ENCODE measurements around the gene SCN3B. TPM values are rescaled to one million over a fixed set of nuclear protein-coding genes. Genes with fewer than 3 reads are reported as not detected.
A peak's percentile ranks its signal among the peaks of the same experiment; 100 is the strongest.

SCN3B gene
- total RNA-seq, 1 experiment from 2014 or later, result 0.77 TPM

DNA sequence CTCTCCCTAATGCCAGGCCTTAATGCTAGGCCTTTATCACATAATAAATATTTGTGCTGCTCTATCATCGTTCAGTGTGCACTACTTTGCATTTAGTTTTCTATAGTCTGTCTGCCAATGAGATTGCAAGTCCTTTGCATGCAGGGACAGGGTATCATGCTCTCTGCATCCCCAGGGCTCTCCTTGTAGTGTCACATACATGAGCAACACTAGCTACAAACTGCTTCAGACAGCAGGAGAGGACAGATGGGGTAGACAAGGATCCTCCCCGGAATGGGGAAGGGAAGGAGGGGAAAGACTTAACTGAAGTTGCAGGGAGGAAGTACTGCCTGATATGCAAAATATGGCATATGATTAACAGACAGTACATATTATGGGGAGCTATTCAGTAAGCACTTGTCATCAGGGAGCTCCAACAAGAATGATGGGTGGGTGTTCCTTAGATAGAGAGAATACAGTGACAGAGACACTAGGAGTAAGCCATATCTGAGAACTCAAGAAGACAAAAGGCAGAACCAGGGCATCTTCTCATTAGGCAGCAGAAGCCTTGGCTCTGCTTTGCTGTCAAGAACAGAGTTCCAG, 44.2 kb upstream of the SCN3B start:
- Mint-ChIP-seq H3K27me3 (ENCODE audit: low read depth) (peaks cover 6% of the 10 kb centered on the region; the same call in 1 of the 2 replicates), H3K4me1 (no peaks in the 10 kb centered on the region), H3K27ac (no peak overlapping the region; a peak in 1 of 7 replicates), H3K9me3 (no peaks in the 10 kb centered on the region), H3K36me3 (ENCODE audit: insufficient read depth in 1 of 3, low read depth in 3 of 3) (no peaks in the 10 kb centered on the region), H3K4me3 (no peak overlapping the region)
- Histone ChIP-seq H2BK20ac (ENCODE audit: low read depth, low read length, poor library complexity, severe bottlenecking) (no peak overlapping the region), H4K5ac (ENCODE audit: insufficient read length, low read depth, low read length) (no peak overlapping the region), H4K20me1 (ENCODE audit: control insufficient read depth, insufficient read depth, insufficient read length) (no peaks in the 10 kb centered on the region), H3K27me3 (ENCODE audit: insufficient read depth, low read length) (no peaks in the 10 kb centered on the region), H3K18ac (ENCODE audit: insufficient read length, low read depth, low read length) (no peak overlapping the region), H3T11ph (ENCODE audit: low read length) (no peak overlapping the region), H3K79me2 (ENCODE audit: insufficient read depth, low read length) (no peaks in the 10 kb centered on the region), H2AK5ac (ENCODE audit: insufficient read length, low read length) (no peak overlapping the region), H3K9me3 (ENCODE audit: control insufficient read depth, low read depth, low read length) (no peaks in the 10 kb centered on the region), H3K4ac (ENCODE audit: low read depth, low read length) (no peak overlapping the region), H3K9ac (ENCODE audit: extremely low read depth, insufficient read length, low read length) (no peak overlapping the region), H2BK120ac (ENCODE audit: low read depth, low read length, poor library complexity, severe bottlenecking) (no peak overlapping the region), H3K27ac (ENCODE audit: insufficient read length, low read depth, low read length) (no peak overlapping the region), H2BK15ac (ENCODE audit: low read depth, low read length) (no peak overlapping the region), H2BK5ac (ENCODE audit: insufficient read length, low read length) (no peak overlapping the region), H3K56ac (ENCODE audit: insufficient read length, low read depth, low read length) (no peak overlapping the region), H3K4me1 (ENCODE audit: insufficient read depth, low read length) (no peaks in the 10 kb centered on the region), H3K14ac (ENCODE audit: insufficient read depth, low read length) (no peak overlapping the region), H3K23ac (ENCODE audit: insufficient read length, low read depth, low read length) (no peak overlapping the region), H3K23me2 (ENCODE audit: insufficient read length, low read depth, low read length, poor library complexity, severe bottlenecking) (no peaks in the 10 kb centered on the region), H4K91ac (ENCODE audit: insufficient read length, low read depth, low read length) (no peak overlapping the region), H3K4me2 (ENCODE audit: insufficient read depth, insufficient read length, low read length) (no peak overlapping the region), H2BK12ac (ENCODE audit: insufficient read length, low read depth, low read length) (no peak overlapping the region), H4K8ac (replicated peaks; ENCODE audit: insufficient read length, low read depth, low read length) (peak overlapping the region; percentile 84), H3K79me1 (ENCODE audit: insufficient read depth, low read depth, low read length, poor library complexity, severe bottlenecking) (no peaks in the 10 kb centered on the region), H2AFZ (ENCODE audit: low read length) (no peak overlapping the region)
- WGBS (ENCODE audit: extremely low coverage, insufficient read length, low lambda C conversion rate), result no CpG with 5 or more reads among the region's 2 CpGs
- TF ChIP-seq, protein P1, sequence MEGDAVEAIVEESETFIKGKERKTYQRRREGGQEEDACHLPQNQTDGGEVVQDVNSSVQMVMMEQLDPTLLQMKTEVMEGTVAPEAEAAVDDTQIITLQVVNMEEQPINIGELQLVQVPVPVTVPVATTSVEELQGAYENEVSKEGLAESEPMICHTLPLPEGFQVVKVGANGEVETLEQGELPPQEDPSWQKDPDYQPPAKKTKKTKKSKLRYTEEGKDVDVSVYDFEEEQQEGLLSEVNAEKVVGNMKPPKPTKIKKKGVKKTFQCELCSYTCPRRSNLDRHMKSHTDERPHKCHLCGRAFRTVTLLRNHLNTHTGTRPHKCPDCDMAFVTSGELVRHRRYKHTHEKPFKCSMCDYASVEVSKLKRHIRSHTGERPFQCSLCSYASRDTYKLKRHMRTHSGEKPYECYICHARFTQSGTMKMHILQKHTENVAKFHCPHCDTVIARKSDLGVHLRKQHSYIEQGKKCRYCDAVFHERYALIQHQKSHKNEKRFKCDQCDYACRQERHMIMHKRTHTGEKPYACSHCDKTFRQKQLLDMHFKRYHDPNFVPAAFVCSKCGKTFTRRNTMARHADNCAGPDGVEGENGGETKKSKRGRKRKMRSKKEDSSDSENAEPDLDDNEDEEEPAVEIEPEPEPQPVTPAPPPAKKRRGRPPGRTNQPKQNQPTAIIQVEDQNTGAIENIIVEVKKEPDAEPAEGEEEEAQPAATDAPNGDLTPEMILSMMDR (conservative IDR thresholded peaks at IDR 0.05), result no peak
- DNase-seq, result no peak

All from H9 (cell line).